Retina (tissue), 1 donor: ENCODE data around the gene CACNA1I.

Experiments used
- DNase-seq: peaks from one replicate; pipeline ENCODE4 v3.0.0-alpha.2; 2016

The CACNA1I gene

GRCh38 chr22:39678862-39679490, 108.4 kb downstream of the CACNA1I start:
- DNase-seq, result no peak

- DNase-seq, result no peak
Measured at GRCh38 chr22:39679652-39680051, 109.1 kb downstream of the CACNA1I start.

DNA sequence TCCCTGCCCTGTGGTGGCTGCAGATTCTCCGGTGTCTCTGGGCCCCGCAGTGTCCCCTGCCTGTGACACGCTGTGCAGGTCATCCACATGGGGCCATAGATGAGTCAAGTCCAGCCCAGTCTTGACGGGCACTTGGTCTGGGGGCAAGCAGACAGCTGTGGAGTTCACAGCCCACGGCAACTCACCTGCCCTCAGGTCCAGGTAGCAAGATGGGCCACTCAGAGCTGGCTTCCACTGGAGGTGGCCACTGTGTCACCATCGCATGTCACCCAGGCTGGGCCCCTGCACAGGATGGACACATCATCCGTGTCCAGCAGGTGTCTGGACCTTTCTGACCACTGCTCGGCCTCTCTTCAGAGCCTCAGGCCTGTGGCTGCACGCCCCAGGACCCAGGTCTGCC, 109.9 kb downstream of the CACNA1I start:
- no peak for DNase-seq

DNA sequence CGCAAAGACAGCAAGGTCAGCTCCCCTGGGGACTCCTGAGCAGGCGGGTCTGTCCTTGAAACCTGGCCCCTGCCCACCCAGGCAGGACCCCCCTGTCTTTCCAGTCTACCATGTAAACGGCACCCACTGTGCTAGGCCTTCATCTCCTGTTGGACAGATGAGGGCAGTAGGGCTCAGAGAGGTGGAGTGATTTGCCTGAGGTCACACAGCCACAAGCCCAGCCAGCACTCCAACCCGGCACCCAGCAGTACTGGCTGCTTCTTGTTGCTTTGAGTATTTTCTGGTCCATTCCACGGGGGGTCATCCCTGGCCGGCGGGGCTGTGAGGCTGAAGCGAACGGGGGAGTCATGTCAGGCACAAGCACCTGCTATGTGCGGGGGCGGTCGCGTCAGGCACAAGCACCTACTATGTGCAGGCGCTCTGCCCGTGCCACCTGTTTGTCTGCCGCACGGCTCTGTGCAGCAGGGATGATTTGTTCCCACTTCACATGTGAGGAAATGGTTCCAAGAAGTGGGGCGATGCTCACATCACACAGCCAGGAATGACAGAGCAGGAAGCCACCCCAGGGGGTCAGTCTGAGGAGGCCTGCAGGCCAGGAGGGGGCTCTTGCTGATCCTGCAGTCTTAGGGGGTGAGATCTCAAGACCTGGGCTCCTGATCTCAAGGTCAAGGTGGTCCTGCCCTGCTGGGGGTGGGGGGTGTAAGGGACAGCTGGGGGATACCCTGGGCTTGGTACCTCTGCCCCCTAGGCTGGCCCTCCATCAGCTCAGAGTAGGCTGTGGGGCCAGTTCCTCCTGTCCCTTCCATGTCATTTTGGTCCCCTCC, 110.7 kb downstream of the CACNA1I start:
- no peak for DNase-seq

DNA sequence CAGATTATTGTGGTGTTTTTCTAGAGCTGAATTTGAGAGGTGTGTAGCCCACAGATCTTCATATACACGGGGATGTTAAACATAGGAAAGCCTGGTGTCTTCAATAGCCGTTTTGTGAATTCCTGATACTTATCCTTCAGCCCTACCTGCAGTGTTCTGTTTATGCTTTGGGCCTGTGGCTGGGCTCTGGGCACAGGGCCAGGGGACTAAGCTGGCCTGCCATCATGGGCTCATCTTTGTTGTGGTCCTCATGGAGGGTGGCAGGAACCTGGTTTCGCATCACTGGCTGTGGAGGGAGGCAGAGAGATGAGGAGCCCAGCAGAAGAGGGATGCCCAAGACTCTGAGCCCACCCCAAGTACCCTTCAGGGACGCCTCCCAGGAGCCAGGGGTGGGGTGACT, 112.4 kb downstream of the CACNA1I start:
- DNase-seq, result no peak

GRCh38 chr22:39683639-39684038, 113.1 kb downstream of the CACNA1I start:
- DNase-seq, result no peak

- DNase-seq, result no peak
Measured at GRCh38 chr22:39684702-39685281, 114.2 kb downstream of the CACNA1I start.

DNA sequence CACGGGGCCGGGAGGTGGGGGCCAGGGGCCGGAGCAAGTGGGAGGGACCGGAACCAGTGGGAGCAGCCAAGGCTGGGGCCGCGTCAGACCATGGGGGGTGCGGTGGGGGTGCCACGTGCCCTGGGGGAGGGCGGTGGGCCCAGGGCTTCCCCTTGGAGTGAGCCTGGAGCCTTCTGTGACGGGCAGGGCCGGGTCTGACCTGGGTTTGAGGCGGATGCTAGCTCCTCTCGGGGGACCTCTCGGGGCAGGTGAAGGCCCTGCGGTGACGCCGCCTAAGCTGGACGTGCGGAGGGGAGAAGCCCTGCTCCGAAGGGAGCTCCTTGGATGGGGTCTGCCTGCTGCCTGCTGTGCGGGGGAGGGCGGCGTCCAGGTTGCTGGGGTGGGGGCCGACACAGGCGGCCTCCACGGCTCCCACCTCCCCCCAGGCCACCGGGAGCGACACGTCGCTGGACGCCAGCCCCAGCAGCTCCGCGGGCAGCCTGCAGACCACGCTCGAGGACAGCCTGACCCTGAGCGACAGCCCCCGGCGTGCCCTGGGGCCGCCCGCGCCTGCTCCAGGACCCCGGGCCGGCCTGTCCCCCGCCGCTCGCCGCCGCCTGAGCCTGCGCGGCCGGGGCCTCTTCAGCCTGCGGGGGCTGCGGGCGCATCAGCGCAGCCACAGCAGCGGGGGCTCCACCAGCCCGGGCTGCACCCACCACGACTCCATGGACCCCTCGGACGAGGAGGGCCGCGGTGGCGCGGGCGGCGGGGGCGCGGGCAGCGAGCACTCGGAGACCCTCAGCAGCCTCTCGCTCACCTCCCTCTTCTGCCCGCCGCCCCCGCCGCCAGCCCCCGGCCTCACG, 115.0 kb downstream of the CACNA1I start:
- peak; percentile 56 for DNase-seq

GRCh38 chr22:39686178-39686620, 115.6 kb downstream of the CACNA1I start:
- DNase-seq, result no peak

- DNase-seq, result no peak
Measured at GRCh38 chr22:39686776-39687525, 116.4 kb downstream of the CACNA1I start.

DNA sequence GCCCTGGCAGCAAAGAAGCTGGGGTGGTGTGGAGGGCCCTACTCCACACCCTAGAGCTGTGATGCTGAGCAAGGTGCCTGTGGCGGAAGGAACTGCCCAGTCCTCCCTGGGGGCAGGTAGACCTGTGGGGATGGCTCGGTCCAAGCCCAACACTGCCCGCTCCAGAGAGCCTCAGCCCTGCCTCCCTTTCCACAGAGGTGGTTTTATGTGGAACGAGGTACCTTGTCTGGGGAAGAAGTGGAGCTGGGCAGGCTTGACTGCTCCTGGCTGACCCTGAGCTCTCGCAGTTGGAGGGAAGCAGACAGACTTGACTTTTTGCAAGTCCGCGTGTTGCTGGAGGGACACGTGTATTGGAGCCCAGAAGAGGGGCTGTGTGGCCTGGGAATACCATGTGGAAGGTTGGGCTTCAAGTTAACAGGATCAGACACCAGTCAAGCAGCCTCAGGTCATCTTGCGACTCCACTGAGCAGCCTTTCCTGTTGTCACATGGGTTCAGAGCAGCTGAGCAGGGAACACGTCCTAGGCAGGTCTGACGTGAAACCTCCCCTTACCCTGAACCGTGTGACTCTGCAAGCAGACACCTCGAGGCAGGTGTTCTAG, 117.7 kb downstream of the CACNA1I start:
- no peak for DNase-seq

DNA sequence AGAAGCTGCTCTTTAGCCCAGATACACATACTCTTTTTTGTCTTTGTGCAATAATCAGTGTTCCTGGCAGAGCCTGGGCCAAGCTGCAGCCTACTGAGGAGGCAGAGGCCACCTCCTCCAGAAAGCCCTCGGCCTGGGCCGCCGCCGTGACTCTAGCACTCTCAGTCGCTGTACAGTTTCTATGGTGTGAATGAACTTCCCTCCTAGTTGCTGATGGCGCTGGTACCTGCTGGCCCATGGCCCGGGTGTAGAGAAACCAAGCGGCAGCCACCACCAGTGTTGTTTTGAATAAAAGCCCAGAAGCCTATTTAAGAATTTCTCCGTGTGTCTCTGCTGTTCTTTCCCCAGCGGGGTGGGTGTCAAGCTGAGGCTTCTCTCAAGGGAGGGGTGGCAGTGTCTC, 118.9 kb downstream of the CACNA1I start:
- no peak for DNase-seq

GRCh38 chr22:39690881-39691605, 120.5 kb downstream of the CACNA1I start:
- peak; percentile 82 for DNase-seq

GRCh38 chr22:39693943-39694500, 123.5 kb downstream of the CACNA1I start:
- DNase-seq, result no peak

GRCh38 chr22:39697790-39698430, 127.4 kb downstream of the CACNA1I start:
- DNase-seq, result no peak

DNA sequence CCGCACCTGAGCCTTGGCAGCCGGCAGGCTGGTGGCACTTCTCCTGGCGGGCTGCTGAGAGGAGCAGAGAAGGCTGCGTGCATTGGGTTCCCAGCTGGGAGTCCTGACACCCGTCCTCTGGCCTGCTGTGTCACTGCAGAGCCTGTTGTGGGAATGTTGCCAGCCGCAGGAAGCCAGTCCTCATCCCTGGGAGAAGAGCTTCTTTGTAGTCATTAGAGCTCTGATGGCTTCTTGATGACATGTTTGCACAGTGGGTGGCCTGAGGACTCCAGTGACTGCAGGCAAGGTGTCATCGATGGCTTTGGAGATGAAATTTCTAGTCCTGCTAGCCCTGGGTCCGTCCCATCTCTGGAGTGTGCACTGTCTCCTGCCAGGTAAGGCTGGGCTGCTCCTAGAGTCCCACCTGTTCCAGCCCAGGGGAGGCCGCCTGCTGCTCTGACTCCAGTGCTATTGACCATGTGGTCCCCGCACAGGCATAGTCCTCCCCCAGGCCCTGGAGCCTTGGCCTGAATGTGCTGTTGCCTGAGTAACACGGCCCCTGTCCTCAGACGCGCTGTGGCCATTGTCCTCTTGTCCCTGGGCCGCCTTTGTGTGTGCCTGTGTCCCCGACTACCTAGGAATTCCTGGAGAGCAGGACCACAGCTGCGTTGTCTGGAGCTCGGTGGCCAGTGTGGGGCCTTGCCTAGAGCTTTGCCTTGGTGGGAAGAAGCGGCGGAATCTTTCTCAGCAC, 129.2 kb downstream of the CACNA1I start:
- peak; percentile 70 for DNase-seq

DNA sequence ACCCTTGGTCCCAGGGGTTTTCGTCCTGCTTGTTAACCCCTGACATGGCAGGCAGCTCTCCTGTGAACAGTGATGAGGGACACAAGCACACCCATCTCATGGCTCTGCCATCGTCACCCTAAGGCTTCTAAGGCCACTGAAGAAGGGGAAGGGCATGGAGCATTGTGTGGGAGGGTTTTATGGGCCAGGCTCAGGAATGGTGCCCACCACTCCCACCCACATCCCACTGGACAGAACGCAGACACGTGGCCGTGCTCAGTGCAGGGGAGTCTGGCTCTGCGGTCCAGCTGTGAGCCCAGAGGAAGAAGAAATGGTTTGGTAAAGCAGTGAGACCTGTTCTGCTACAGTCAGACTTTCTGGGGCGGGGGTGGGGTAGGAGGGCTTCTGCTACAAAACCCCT, 130.0 kb downstream of the CACNA1I start:
- no peak for DNase-seq

- DNase-seq, result no peak
Measured at GRCh38 chr22:39703091-39703490, 132.5 kb downstream of the CACNA1I start.

- peak; percentile 51 for DNase-seq
Measured at GRCh38 chr22:39703928-39704639, 133.5 kb downstream of the CACNA1I start.
